ENCODE measurements around the gene CAPN10.

The CAPN10 gene

DNA sequence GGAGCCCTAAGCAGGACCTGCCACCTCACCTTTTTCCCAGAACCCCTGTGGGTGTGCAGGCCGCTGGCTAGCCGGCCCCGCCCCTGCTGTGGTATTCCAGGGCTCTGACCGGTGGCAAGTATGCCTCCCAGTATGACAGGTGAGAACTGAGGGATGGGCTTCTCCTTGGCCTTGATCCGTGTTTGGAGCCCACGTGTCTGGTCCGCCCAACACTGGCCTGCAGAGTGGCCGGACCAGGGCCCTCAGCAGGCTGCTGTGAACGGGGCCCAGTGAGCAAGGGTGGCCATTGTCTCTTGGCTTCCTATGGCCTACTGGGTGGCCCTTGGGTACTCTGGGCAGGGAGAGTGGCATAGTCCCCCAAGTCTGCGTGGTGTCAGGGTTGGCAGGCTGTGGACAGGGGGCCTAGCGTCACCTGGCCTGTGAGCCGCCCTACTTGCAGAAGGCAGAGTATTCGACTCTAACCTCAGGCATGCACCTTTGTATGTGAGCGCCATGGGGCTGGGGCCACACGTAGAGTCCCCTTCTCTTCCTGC is 16.5 kb upstream of the CAPN10 start:
- TF ChIP-seq CTBP1 (IDR thresholded peaks at IDR 0.05; ENCODE audit: borderline replicate concordance): no peak
- no peak for TF ChIP-seq L3MBTL2 (conservative IDR thresholded peaks at IDR 0.05)
- no peak for TF ChIP-seq HDGF (IDR thresholded peaks at IDR 0.05; ENCODE audit: borderline replicate concordance)
- no peak for TF ChIP-seq FOXM1 (IDR thresholded peaks at IDR 0.05; ENCODE audit: borderline replicate concordance)
- no peak for TF ChIP-seq ARNT (IDR thresholded peaks at IDR 0.05)
- ChIA-PET POLR2A (interaction anchor here (2.0 kb wide), 1 partner anchor 17 kb away, joined by 8 read pairs; the partner anchor contains the start of gene CAPN10), CTCF (no interaction called here)
- no peak for DNase-seq (ENCODE audit: extremely low spot score)

DNA sequence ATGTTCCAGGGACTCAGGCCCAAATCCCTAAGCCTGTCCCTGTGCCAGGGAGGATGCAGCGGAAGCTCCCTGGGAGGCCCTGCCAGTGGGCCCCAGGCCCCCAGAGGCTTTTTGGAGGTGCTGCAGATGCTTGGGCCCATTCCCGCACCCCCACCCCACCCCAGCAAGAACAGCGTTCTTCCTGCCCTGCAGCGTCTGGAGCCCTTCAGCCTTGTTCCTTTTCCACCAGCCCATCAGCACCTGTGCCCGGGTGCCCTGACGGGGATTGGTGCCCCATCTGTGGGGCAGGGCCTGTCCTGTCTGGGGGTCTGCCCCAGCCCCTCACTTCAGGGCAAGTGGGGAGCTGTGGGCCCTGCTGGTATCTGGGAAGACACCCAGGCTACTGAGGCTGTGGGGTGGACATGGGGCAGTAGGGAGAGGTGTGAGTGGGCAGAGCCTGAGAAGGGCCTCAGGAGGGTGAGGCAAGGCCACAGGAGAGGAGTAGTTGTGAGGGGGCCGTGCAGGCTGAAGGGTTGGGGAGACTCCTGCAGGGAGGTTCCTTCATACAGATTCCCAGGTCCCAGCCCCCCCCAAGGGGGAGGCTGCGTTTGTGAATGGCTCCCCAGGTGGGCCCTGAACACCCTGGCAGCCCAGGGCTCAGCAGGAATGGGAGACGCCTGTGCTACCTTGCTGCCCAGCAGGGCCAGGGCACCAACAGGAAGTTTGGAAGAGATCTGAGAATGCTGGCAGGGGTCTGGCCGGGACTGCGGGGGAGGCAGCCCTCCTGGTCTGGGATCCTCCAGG is 15.8 kb upstream of the CAPN10 start:
- TF ChIP-seq ARNT (IDR thresholded peaks at IDR 0.05) (no peak), TARDBP (IDR thresholded peaks at IDR 0.05) (no peak), L3MBTL2 (conservative IDR thresholded peaks at IDR 0.05) (no peak), SUZ12 (IDR thresholded peaks at IDR 0.05) (no peak), CTBP1 (IDR thresholded peaks at IDR 0.05; ENCODE audit: borderline replicate concordance) (no peak), ELF4 (IDR thresholded peaks at IDR 0.05) (no peak), NFRKB (IDR thresholded peaks at IDR 0.05) (no peak), BHLHE40 (IDR thresholded peaks at IDR 0.05; ENCODE audit: borderline replicate concordance) (no peak), HDGF (IDR thresholded peaks at IDR 0.05; ENCODE audit: borderline replicate concordance) (no peak), SP1 (IDR thresholded peaks at IDR 0.05) (no peak), ZNF384 (IDR thresholded peaks at IDR 0.05) (no peak), FOXA1 (IDR thresholded peaks at IDR 0.05) (no peak), LEF1 (IDR thresholded peaks at IDR 0.05; ENCODE audit: borderline replicate concordance) (no peak), FOXK2 (IDR thresholded peaks at IDR 0.05) (no peak), PKNOX1 (IDR thresholded peaks at IDR 0.05) (no peak), FOXM1 (IDR thresholded peaks at IDR 0.05; ENCODE audit: borderline replicate concordance) (no peak)
- POLR2A ChIA-PET: no interaction called here
- DNase-seq (ENCODE audit: extremely low spot score): no peak
- CTCF ChIA-PET: no interaction called here

- no peak for TF ChIP-seq FOXK2 (IDR thresholded peaks at IDR 0.05)
- no peak for TF ChIP-seq PKNOX1 (IDR thresholded peaks at IDR 0.05)
- no peak for TF ChIP-seq LEF1 (IDR thresholded peaks at IDR 0.05; ENCODE audit: borderline replicate concordance)
- no peak for TF ChIP-seq FOXA1 (IDR thresholded peaks at IDR 0.05)
- TF ChIP-seq HDGF (IDR thresholded peaks at IDR 0.05; ENCODE audit: borderline replicate concordance): no peak
- TF ChIP-seq L3MBTL2 (conservative IDR thresholded peaks at IDR 0.05): no peak
- TF ChIP-seq SP1 (IDR thresholded peaks at IDR 0.05): no peak
- TF ChIP-seq FOXM1 (IDR thresholded peaks at IDR 0.05; ENCODE audit: borderline replicate concordance): no peak
- TF ChIP-seq ZNF384 (IDR thresholded peaks at IDR 0.05): no peak
- TF ChIP-seq ELF4 (IDR thresholded peaks at IDR 0.05): no peak
- no peak for TF ChIP-seq ARNT (IDR thresholded peaks at IDR 0.05)
- TF ChIP-seq TARDBP (IDR thresholded peaks at IDR 0.05): no peak
- TF ChIP-seq SUZ12 (IDR thresholded peaks at IDR 0.05): no peak
- no peak for DNase-seq (ENCODE audit: extremely low spot score)
- CTCF ChIA-PET: no interaction called here
- POLR2A ChIA-PET: interaction anchor here (1.4 kb wide), 1 partner anchor 10 kb away, joined by 6 read pairs; no protein-coding TSS in a partner anchor
Observed at GRCh38 chr2:240571314-240571973, 15.1 kb upstream of the CAPN10 start.

DNA sequence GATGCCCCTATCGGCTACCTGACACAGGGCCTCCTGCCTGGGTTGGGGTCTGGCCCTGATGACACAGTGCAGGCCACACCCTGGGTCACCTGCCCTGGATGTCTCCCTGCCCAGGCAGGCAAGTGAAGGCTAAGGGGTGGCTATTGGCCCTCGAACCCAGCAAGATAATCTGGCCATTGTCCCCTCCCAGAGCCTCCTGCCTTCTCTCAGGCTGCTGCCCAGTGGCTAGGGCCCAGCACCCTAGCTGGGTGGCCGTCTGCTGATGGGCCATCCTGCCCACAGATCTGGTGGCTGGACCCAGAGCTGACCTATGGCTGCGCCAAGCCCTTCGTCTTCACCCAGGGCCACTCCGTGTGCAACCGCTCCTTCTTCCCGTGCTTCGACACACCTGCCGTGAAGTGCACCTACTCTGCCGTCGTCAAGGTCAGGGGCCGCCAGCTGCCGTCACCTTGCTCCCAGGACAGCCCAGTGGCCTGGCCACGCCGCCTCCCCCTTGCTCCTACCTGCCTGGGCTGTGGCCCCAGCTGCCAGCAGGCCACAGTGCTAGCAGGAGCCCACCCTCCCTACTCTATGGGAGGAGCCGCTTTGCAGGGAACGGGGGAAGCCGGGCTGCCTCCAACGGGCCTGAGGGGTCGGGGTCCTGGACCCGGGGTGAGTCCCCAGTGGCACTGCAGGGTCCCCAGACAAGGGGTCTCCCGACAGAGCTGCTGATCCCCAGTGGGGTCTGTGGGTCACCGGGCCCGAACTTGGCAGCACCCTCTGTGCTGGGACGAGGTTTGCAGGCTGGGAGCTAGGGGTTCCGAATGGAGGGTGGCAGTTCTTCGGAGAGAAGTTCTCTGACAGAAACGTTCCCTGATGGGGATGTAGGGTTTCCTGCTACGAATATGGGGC is 14.1 kb upstream of the CAPN10 start:
- CTCF ChIA-PET: no interaction called here
- POLR2A ChIA-PET: interaction anchor here (1.4 kb wide), 1 partner anchor 11 kb away, joined by 6 read pairs; no protein-coding TSS in a partner anchor
- no peak for DNase-seq (ENCODE audit: extremely low spot score)
- TF ChIP-seq SUZ12 (IDR thresholded peaks at IDR 0.05) (no peak), HDGF (IDR thresholded peaks at IDR 0.05; ENCODE audit: borderline replicate concordance) (no peak)

- ChIA-PET CTCF (no interaction called here), POLR2A (interaction anchor here (0.6 to 1.3 kb wide), 2 partner anchors 12 to 13 kb away, joined by 3 read pairs; partner anchors contain the start of gene CAPN10)
- DNase-seq (ENCODE audit: extremely low spot score): no peak
- TF ChIP-seq FOXK2 (IDR thresholded peaks at IDR 0.05) (no peak), SP1 (IDR thresholded peaks at IDR 0.05) (no peak), HDGF (IDR thresholded peaks at IDR 0.05; ENCODE audit: borderline replicate concordance) (no peak)
Observed at GRCh38 chr2:240573071-240573515, 13.4 kb upstream of the CAPN10 start.
